ENCODE data around the gene GALNT9. TPM values are rescaled to one million over a fixed set of nuclear protein-coding genes. Genes with fewer than 3 reads are reported as not detected.

The GALNT9 gene
- total RNA-seq, 1 donor from 2014 or later: 2.1 TPM

DNA sequence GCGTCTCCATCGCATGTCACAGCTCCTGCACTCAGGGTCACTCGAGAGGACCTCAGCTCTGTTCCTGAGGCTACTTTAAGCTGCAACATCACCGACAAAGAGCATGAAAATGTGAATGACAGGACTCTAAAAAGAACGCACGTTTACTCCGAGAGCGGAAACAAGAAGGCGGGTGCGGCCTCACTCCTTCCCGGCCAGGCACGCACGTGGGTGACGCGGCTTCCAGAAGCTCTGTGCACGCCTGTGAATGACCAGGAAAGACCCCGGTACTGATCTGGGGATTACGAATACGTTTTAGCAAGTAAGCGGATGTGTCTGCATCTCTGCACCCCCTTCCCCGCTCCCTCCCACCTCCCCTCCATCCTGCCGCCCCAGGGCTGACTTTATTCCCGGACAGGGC lies 15.2 kb upstream of the GALNT9 start:
- H4K20me1 ChIP-seq (ENCODE audit: insufficient read depth, low read length): no peaks in the 10 kb centered on the region

DNA sequence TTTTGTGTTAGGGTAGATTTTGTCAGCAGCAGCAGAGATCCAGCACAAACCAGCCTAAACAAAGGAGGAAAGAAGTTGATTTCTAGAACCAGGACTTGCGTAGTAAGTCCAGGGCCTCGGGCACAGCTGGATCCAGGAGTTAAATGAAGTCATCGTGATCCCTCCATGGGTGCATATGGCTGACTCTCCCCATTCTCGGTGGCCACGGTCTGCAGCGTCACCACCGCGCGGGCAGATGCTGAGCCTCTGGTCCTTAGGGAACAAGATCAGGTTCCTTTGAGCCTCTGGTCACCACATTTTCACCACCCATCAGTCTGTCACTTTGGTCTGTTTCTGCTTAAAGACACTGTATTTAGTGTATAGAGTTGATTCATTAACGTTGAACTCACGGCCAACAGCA lies 14.8 kb upstream of the GALNT9 start:
- no peaks in the 10 kb centered on the region for H3K9me3 Mint-ChIP-seq (ENCODE audit: unreplicated experiment)
- no peak for FAIRE-seq
- H3K27ac ChIP-seq (ENCODE audit: low read depth, low read length): no peak overlapping the region
- H3K36me3 ChIP-seq (ENCODE audit: insufficient read depth, low read length): no peaks in the 10 kb centered on the region
- H3K27me3 Mint-ChIP-seq (ENCODE audit: low read depth, unreplicated experiment): peaks cover 52% of the 10 kb centered on the region
- H4K20me1 ChIP-seq (ENCODE audit: insufficient read depth, low read length): no peaks in the 10 kb centered on the region
- no peaks in the 10 kb centered on the region for H3K79me2 ChIP-seq (ENCODE audit: insufficient read depth, low read length)
- no peak for TF ChIP-seq EZH2 (IDR thresholded peaks at IDR 0.05; ENCODE audit: insufficient read depth, low read length)
- TF ChIP-seq, protein P1, sequence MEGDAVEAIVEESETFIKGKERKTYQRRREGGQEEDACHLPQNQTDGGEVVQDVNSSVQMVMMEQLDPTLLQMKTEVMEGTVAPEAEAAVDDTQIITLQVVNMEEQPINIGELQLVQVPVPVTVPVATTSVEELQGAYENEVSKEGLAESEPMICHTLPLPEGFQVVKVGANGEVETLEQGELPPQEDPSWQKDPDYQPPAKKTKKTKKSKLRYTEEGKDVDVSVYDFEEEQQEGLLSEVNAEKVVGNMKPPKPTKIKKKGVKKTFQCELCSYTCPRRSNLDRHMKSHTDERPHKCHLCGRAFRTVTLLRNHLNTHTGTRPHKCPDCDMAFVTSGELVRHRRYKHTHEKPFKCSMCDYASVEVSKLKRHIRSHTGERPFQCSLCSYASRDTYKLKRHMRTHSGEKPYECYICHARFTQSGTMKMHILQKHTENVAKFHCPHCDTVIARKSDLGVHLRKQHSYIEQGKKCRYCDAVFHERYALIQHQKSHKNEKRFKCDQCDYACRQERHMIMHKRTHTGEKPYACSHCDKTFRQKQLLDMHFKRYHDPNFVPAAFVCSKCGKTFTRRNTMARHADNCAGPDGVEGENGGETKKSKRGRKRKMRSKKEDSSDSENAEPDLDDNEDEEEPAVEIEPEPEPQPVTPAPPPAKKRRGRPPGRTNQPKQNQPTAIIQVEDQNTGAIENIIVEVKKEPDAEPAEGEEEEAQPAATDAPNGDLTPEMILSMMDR (IDR thresholded peaks at IDR 0.05; ENCODE audit: insufficient read depth, low read depth, low read length): no peak
- H2AFZ ChIP-seq (ENCODE audit: low read depth, low read length): no peak overlapping the region
- no peak for DNase-seq (ENCODE audit: low read depth)
- peaks cover 11% of the 10 kb centered on the region for H3K9me3 ChIP-seq (ENCODE audit: insufficient read depth, low read depth, low read length)
- H3K36me3 Mint-ChIP-seq (ENCODE audit: low read depth, unreplicated experiment): no peaks in the 10 kb centered on the region
- H3K4me2 ChIP-seq (ENCODE audit: low read length): no peak overlapping the region
- no peak overlapping the region for H3K9ac ChIP-seq (ENCODE audit: low read length)
- no peak overlapping the region for H3K4me3 ChIP-seq (ENCODE audit: insufficient read depth, low read depth, low read length)
- H3K4me1 ChIP-seq (ENCODE audit: insufficient read depth, low read length): no peaks in the 10 kb centered on the region
- no peak overlapping the region for H3K27ac Mint-ChIP-seq (ENCODE audit: unreplicated experiment)
- H3K27me3 ChIP-seq (ENCODE audit: insufficient read depth, low read length): no peaks in the 10 kb centered on the region
- H3K4me3 Mint-ChIP-seq (ENCODE audit: unreplicated experiment): no peak overlapping the region
- H3K4me1 Mint-ChIP-seq (ENCODE audit: low read depth, unreplicated experiment): no peaks in the 10 kb centered on the region

More for the DNA sequence above, 15.2 kb upstream of the GALNT9 start:
- DNase-seq (ENCODE audit: low read depth) (no peak), FAIRE-seq (no peak)
- H3K9ac ChIP-seq (ENCODE audit: low read length): no peak overlapping the region
- H3K4me1 Mint-ChIP-seq (ENCODE audit: low read depth, unreplicated experiment): no peaks in the 10 kb centered on the region
- no peak overlapping the region for H3K27ac ChIP-seq (ENCODE audit: low read depth, low read length)
- no peak overlapping the region for H2AFZ ChIP-seq (ENCODE audit: low read depth, low read length)
- H3K36me3 ChIP-seq (ENCODE audit: insufficient read depth, low read length): no peaks in the 10 kb centered on the region
- no peaks in the 10 kb centered on the region for H3K4me1 ChIP-seq (ENCODE audit: insufficient read depth, low read length)
- no peak overlapping the region for H3K4me2 ChIP-seq (ENCODE audit: low read length)
- no peaks in the 10 kb centered on the region for H3K79me2 ChIP-seq (ENCODE audit: insufficient read depth, low read length)
- H3K36me3 Mint-ChIP-seq (ENCODE audit: low read depth, unreplicated experiment): no peaks in the 10 kb centered on the region
- TF ChIP-seq, protein P1 (IDR thresholded peaks at IDR 0.05; ENCODE audit: insufficient read depth, low read depth, low read length): no peak
- no peak for TF ChIP-seq EZH2 (IDR thresholded peaks at IDR 0.05; ENCODE audit: insufficient read depth, low read length)
- H3K27me3 ChIP-seq (ENCODE audit: insufficient read depth, low read length): no peaks in the 10 kb centered on the region
- peaks cover 48% of the 10 kb centered on the region for H3K27me3 Mint-ChIP-seq (ENCODE audit: low read depth, unreplicated experiment)
- no peak overlapping the region for H3K4me3 Mint-ChIP-seq (ENCODE audit: unreplicated experiment)
- no peak overlapping the region for H3K4me3 ChIP-seq (ENCODE audit: insufficient read depth, low read depth, low read length)
- peaks cover 13% of the 10 kb centered on the region for H3K9me3 ChIP-seq (ENCODE audit: insufficient read depth, low read depth, low read length)
- H3K9me3 Mint-ChIP-seq (ENCODE audit: unreplicated experiment): no peaks in the 10 kb centered on the region
- H3K27ac Mint-ChIP-seq (ENCODE audit: unreplicated experiment): no peak overlapping the region

DNA sequence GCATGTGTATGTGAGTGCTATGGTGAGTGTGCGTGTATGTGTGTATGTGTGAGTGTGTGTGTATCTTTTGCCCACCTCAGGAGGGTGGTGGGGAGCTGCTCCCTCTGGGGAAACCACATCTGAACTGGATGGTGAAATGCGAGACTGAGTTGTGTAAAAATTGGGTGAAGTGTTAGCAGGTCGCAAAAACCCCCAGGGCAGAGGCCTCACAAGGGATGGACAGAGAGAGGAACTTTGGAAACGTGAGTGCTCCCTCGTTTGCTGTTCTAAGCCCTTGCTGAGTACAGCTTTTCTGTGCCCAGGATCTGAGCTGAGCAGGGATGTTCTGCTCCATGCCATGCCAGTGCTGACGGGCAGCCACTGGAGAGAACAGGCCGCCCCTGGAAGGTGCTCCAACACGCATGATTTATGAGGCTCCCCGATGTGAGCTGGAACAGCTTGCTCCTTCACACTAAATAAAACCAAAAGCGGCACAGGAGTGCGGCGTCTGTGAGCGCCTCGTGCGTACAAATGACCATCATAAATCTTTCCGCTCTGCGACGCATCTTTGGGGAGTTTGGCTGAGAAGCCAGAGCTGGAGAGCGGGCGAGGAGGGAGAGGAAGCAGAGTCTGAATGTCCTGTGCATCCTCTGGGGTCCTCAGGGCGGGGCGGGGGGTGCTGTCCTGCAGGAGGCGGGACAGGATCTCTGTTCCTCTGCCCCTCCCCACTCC lies 14.1 kb upstream of the GALNT9 start:
- no peak for FAIRE-seq
- TF ChIP-seq, protein P1 (IDR thresholded peaks at IDR 0.05; ENCODE audit: insufficient read depth, low read depth, low read length): no peak
- no peak for TF ChIP-seq EZH2 (IDR thresholded peaks at IDR 0.05; ENCODE audit: insufficient read depth, low read length)

More for the DNA sequence above, 14.1 kb upstream of the GALNT9 start:
- no peak for DNase-seq (ENCODE audit: low read depth)
- no peaks in the 10 kb centered on the region for H3K36me3 ChIP-seq (ENCODE audit: insufficient read depth, low read length)
- no peak overlapping the region for H3K4me3 ChIP-seq (ENCODE audit: insufficient read depth, low read depth, low read length)
- H2AFZ ChIP-seq (ENCODE audit: low read depth, low read length): no peak overlapping the region
- H3K27ac ChIP-seq (ENCODE audit: low read depth, low read length): no peak overlapping the region
- Mint-ChIP-seq H3K4me1 (ENCODE audit: low read depth, unreplicated experiment) (no peaks in the 10 kb centered on the region), H3K27me3 (ENCODE audit: low read depth, unreplicated experiment) (peaks cover 56% of the 10 kb centered on the region), H3K36me3 (ENCODE audit: low read depth, unreplicated experiment) (no peaks in the 10 kb centered on the region), H3K4me3 (ENCODE audit: unreplicated experiment) (no peak overlapping the region), H3K27ac (ENCODE audit: unreplicated experiment) (no peak overlapping the region), H3K9me3 (ENCODE audit: unreplicated experiment) (no peaks in the 10 kb centered on the region)
- H3K4me1 ChIP-seq (ENCODE audit: insufficient read depth, low read length): no peaks in the 10 kb centered on the region
- H4K20me1 ChIP-seq (ENCODE audit: insufficient read depth, low read length): no peaks in the 10 kb centered on the region
- H3K79me2 ChIP-seq (ENCODE audit: insufficient read depth, low read length): no peaks in the 10 kb centered on the region
- peaks cover 11% of the 10 kb centered on the region for H3K9me3 ChIP-seq (ENCODE audit: insufficient read depth, low read depth, low read length)
- H3K9ac ChIP-seq (ENCODE audit: low read length): no peak overlapping the region
- H3K27me3 ChIP-seq (ENCODE audit: insufficient read depth, low read length): no peaks in the 10 kb centered on the region
- H3K4me2 ChIP-seq (ENCODE audit: low read length): no peak overlapping the region

All from astrocyte (in vitro differentiated cells and primary cell).